ENCODE data around the gene LCNL1.
"Not testable (repeated sequence)": the region's sequence is repeated elsewhere in the genome, so short reads cannot be mapped to it uniquely, and the experiment has no call there.

Gene LCNL1

DNA sequence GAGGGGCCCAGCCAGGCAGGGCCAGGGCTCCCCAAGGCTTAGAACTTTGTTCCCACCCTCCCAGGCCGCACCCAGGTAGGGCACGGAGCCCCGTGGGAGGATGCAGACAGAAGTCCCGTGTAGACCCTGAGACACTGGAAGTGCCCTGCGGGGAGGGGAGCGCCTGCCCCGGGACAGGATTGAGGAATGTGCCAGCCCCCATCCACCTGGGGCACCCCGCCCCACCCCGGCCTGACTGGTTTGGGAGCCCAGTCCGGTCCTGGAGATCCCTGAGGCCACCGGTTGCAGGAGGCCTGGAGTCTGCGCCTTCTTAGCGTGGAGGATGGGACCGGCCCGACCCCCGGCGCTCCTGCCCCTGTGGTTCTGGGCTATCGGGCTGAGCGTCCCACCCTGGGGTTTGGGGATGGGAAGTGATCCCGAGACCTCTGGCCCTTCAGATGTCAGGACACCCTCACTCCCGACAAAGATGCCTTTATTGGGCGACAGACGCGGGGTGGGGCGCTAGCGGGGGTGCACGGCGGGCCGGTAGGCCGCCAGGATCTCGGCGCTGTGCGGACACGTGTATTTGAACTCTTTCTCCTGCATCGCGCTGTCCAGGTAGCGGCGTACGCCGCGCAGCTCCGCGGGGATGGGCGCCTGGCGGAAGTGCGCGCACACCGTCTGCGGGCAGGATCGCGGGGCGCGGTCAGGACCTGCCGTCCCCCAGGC lies 11.5 kb downstream of the LCNL1 start:
- DNase-seq (ENCODE audit: low read depth), result no peak

DNA sequence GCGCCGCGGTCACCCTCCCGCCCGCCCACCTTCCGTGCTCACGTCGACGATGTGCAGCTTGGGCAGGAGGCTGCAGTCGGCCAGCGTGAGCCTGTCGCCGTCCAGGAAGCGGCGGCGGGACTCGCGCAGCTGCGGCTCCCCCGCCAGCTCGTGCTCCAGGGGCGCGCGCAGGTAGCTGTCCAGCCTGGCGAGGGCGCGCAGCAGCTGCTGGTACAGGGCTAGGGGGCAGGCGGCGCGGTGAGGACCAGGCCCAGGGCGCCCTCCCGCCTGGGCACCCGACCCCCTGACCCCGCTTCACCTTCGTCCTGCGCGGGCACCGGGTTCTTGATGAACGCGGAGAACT lies 12.1 kb downstream of the LCNL1 start:
- no peak for DNase-seq (ENCODE audit: low read depth)

DNA sequence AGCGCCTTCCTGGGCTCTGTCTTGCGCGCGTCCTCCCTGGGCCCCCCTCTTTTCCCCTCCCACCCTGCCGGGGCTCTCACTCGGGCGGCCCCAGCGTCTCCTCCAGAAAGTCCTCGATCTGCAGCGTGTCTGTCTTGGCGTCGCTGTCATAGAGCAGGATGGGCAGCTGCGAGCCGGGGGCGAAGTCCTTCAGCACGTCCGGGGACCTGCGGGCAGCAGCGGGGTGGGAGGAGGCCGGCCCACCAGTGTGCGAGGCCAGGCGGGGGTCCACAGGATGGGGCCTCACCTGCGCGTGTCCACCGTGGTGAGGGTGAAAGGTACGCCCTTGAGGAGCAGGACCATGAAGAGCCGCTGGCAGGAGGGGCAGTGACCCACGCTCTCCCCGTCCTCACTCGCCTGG lies 12.6 kb downstream of the LCNL1 start:
- DNase-seq (ENCODE audit: low read depth), result no peak

DNA sequence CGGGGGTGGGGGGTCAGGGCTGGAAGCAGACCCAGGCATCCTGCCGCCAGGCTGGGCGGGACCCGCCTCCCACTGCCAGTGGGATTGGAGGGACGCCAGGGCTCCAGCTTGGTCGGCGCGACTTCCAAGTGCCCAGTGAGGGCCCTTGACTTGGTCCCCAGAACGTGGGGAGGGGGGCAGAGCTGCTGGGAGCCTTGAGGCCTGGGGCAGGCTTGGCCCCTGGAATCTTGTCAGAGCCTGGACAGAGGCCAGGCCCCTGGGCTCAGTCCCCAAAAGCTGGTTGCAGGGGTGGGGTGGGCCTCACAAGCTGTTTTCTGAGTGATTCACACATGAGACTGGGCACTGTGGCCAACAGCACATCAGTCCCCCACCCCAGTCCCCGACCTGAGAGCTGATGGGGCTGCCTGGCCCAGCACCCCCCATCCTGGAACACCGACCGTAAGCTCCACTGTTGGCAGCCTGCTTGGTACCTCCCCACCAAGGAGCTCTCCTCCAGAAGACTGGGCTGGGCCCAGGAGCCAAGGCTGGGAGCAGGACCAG lies 13.0 kb downstream of the LCNL1 start:
- DNase-seq (ENCODE audit: low read depth), result no peak

DNA sequence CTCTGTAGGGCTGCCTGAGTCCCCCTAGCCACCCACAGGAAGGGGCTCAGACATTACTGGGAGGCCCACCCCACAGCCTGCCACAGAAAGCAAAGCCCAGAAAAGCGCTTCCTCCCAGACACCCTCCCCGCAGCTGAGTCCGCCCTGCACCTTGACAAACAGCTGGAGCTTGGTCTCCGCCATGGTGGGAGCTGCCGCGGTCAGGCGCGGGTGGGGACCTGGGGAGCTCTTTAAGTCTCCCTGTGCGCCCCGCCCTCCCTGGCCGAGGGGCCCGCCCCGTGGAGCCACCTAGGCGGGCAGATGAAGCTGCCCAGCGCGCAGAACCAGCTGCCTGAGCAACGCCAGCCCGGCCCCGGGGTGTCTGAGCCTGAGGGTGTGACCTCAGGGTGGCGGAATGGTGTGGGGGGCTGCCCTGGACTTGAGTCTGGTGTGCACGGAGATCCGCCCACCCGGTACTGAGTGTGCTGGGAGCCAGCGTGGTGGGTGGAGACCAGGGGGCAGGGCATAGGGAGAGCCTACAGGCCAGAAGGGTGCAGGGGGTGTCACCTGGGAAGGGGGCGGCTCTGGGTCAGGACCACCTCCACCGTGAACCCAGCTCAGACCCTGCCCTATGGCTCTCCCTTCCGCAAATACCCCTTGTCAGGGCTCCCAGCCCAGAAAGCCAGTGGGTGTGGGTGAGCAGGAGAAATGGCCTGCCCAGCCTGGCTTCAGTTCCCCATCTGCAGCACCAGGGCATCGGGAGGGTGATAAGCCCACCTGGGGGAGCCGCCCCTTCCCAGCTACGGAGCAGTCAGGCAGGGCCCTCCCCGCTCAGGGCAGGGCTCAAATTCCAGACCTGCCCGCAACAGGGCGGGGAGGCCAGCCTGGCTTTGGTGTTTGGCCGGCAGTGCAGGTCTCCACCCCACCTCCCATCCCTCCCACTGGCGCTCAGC lies 13.8 kb downstream of the LCNL1 start, which contains the start of gene CLIC3:
TSS of gene CLIC3 (minus strand) at position 208 of the 932 bp plus-strand sequence. CDS start at position 183, 25 bp downstream.
- no peak for DNase-seq (ENCODE audit: low read depth)

DNA sequence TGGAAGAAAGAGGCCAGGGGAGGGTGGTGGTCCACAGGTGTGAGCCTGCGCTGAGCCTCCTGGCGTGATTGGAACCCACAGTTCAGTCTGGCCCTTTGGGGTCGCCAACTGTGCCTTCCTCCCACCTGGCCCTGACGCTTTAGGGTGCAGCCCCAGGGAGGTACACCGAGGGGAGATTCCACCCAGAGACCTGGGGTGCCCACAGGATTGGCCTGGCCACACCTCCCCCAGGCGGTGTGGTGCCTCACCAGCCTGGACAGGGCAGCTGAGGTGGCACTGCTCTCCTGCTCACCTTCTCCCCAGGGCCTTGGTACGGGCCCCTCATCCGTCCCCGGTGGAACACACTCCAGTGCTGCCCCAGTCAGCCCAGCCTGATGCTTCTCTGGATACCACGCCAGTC lies 14.6 kb downstream of the LCNL1 start:
- DNase-seq (ENCODE audit: low read depth), result no peak

DNA sequence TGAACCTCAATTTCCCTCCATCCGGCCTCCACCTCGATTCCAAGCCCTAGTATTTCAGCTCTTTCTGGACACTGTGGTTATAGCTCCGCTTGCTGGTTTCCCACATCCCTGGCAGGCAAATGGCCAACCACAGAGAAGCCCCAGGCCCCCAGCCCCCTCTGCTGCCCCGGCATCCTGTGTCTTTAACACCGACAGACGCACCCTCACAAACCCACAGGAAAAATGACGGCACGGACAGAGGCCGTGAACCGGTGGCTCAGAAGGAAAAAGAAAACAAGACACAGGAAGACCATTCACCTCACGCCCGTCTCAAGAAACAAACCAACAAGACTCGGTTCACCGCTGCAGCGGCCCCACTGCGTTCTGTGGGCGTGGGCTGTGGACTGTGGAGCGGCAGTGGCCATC lies 15.0 kb downstream of the LCNL1 start:
- no peak for DNase-seq (ENCODE audit: low read depth)

DNA sequence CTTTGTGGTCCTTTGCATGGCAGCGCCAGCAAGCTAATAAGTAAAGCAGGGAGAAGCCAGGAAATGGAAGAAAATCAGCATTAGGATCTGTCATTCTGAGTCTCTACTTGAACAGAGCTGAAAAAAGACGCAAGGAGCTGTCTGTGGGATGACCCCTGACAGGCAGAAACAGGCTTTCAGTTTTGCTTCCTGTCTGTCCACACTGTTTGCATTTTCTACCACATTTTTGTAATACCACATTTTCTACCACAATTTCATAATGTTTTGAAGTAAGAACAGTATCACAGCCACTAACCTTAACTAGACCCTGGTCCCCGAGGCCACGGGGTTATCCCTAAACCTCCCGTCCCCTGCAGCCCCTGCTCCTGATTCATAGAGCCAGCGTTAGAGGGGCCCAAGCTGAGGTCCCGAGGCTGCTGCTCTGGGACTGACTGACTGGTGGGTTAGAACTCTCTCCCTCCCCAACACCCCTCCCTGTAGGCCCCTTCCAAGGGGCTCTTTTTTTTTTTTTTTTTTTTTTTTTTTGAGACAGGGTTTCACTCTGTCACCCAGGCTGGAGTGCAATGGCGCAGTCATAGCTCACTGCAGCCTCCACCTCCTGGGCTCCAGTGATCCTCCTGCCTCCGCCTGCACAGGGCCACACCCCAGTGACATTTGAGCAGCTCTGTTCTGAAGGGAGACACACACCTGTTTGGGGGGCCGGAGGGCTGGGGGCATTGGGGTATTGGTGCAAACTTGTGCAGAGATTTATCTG lies 17.6 kb downstream of the LCNL1 start:
- DNase-seq (ENCODE audit: low read depth), result no peak

DNA sequence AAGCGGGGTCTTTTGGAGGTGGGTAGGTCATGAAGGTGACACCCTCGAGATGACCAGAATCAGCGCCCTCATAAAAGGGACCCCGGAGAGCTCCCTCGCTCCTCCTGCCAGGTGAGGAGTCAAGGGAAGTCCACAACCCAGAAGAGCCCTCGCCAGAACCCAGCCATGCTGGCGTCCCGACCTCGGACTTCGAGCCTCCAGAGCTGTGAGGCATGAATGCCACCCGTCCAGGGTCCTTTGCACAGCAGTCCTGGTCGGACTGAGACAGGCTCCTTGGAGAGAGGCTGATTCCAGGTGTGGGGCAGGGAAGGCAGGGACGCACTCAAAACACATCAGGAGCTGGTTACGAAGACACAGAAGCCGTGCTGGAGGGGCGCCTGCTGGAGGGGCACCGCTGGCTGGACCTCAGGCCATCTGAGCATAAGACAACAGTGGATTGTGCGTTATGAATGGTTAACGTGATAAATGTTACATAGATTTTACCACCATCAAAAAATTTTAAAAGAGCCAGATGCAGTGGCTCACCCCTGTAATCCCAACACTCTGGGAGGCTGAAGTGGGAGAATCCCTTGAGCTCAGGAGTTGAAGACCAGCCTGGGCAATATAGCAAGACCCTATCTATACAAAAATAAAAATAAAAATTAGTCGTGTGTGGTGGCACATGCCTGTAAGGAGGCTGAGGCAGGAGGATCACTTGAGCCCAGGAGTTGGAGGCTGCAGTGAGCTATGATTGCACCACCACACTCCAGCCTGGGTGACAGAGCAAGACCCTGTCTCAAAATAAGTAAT lies 19.3 kb downstream of the LCNL1 start:
- DNase-seq (ENCODE audit: low read depth), result no peak

DNA sequence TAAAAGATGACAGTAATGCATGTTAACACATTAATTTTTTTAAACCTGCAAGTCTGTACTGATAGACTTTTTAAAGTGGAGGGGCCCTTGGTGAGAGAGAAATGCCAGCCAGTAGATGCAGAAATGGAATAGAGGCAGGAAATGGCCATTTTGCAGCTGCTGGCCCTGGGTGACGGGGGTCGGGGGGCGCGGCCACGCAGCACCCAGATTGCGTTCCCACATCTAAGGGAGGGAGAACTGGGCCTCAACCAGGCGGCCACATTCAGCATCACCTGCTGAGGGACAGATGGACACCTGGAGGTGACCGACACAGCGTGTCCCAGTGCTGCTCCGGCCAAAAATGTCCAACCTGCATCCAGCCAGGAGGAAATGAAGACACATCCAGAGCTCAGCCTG lies 19.9 kb downstream of the LCNL1 start:
- no peak for DNase-seq (ENCODE audit: low read depth)

DNA sequence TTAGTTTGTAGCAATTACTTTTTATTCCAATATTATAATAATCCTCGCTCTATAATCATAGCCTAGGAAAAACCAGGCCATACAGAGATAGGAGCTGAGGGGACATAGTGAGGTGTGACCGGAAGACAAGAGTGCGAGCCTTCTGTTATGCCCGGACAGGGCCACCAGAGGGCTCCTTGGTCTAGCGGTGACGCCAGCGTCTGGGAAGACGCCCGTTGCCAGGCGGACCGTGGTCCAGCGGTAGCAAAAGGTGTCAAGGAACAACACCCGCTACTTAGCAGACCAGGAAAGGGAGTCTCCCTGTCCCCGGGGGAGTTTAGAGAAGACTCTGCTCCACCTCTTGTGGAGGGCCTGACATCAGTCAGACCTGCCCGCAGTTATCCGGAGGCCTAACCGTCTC lies 21.5 kb downstream of the LCNL1 start:
- DNase-seq (ENCODE audit: low read depth), result not testable (repeated sequence)

DNA sequence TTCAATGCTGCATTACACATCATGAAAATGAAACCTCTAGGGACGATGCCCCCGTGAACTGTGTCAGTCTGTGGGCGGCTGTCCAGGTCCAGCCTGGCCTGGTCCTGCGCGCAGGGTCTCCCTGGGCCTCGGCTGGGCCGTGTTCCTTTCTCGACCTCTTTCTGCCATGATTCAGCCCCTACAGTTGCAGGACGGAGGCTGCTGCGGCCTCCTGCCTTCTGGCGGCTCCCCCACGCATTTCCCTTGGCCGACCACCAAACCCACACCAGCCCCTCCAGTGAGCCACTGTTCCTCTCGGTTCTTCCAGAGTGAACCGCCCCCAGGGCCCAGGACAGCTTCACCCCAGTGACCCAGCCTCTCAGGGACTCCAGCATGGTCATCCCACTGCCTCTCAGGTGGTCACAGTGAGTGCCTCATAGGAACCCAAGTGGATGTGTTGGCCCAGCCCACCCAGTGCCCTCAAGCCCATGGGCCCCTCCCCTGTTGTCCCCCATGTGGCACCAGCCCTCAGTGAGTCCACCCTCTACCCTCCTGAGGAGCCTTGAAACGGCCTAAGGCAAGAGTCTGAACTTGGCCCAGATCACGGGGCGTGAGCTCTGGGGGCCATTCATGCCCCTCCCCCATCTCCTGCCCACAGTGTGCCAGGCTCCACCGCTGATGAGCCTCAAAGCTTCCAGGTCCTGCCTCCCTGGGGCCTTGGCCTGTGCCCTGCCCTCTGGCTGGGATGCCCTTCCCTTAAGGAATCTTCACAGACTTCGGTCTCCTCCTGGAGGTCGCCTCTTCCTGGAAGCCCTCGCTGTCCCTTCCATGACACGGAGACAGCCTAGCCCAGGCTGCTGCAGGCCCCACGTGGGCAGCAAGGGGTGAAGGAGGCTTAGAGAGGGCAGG lies 23.6 kb downstream of the LCNL1 start:
- DNase-seq (ENCODE audit: low read depth), result no peak

DNA sequence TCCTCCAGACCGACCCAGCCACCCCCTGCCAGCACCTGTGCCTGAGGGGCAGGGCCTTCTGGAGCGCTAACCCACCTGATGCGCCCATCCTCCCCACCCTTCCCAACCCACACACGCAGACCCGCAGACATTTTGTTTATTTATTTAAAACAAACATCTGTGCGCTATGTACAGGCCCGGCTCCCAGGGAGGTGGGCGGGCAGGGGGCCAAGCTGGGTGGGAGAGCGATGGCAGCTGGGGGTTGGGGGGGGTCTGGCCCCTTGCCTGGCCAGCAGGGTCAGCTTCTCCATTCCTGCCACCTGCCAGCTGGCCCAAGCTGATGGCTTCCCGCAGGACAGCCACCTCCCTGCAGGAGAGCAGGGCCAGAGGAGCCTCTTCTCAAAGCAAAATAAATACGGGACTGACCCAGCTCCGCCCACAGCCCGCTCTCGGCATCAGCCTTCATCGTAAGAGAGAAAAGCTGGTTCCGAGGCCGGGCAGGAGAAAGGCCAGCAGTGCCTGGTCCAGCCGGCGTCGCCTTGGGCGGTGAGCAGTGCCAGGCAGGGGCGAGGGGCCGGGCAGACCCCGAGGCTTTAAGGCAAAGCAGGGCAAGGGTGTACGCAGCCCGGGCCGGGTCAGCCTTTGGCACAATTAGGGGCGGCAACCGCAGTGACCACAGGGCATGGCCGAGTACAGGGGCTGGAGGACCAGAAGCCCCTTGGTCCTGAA lies 24.5 kb downstream of the LCNL1 start:
- no peak for DNase-seq (ENCODE audit: low read depth)

DNA sequence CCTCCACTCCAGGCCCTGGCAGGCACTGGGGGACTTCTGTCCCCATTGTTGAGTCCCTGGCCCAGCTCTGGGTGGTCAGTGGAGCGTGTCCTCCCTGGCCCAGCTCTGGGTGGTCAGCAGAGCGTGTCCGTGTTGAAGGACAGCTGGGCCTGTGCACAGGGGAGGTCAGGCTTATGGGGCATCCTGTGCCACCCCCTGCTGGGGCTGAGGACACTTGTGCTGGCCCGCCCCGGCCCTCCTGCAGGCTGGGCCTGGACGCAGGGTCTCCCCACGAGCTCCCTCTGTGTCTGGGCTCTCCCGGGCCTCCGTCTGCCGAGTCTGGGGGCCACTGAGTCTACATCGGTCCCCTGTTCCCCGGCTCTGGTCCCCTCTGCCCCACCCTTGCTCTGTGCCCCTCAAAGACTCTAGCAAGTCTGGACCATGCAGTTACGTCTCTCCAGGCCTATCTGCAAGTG lies 25.1 kb downstream of the LCNL1 start:
- no peak for DNase-seq (ENCODE audit: low read depth)

DNA sequence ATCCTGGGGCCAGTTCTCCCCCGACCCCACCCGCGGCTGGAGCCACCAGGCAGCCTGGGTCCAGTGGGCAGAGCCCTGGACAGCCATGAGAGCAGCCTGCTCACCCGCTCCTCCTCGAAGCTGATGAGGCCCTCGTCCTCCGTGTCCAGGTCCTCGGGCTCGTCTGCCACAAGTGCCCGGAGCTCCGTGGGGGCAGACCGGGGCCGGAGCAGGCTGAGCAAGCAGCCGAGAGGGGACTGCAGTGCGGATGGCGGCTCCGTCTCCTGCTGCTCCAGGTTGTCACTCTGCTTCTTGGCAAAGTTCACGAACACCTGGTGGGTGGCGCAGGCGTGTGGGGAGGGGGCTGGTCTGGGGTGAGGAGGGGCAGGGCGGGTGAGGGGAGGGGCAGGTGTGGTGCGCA lies 25.5 kb downstream of the LCNL1 start:
- DNase-seq (ENCODE audit: low read depth), result no peak

DNA sequence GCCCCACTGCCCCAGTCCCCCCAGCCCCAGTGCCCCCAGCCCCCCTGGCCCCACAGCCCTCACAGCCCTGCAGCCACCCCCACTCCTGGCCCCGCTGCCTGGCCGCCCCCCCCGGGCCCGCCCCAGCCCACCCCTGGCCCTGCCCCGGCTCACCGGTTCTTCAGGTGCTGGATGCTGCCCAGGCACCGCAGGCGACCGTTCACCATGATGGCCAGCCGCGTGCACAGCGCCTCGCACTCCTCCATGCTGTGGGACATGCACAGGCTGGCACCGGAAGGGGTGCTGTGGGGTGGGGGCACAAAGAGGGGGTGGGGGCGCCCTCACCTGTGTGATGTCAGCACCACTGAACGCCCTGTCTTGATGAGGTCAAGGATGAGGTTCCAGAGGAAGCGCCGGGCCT lies 26.4 kb downstream of the LCNL1 start:
- DNase-seq (ENCODE audit: low read depth), result no peak

DNA sequence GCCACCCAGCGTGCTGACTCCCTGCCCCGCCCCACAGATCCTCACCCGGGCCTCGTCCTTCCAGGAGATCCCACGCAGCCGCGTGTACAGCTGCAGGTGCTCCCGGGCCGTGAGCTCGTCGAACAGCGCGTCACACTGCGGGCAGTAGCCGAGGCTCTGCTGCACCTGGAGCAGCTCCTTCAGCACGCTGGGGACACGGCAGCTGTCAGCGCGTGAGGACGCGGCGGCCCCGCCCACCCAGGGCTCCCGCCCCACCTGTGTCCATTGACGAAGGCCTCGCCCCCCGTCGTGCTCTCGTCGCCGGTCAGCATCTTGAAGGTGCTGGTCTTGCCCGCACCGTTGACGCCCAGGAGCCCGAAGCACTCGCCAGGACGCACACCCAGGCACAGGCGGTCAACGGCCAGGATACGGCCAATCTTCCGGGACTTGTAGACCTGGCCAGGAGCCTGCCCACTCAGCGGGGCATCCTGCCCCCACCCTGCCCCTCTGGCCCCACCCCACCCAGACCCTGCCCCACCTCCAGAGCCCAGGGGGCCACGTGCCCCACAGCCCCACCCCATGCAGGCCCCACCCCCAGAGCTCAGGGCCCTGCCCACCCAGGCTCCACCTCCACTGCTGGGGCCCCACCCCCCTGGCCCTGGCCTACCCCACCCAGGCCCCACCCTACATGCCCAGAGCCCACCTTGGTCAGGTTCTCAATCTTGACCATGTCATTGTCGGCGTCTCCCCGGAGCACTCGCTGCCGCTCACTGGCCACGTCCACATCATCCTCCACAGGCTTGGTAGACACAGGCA lies 27.3 kb downstream of the LCNL1 start:
- no peak for DNase-seq (ENCODE audit: low read depth)

DNA sequence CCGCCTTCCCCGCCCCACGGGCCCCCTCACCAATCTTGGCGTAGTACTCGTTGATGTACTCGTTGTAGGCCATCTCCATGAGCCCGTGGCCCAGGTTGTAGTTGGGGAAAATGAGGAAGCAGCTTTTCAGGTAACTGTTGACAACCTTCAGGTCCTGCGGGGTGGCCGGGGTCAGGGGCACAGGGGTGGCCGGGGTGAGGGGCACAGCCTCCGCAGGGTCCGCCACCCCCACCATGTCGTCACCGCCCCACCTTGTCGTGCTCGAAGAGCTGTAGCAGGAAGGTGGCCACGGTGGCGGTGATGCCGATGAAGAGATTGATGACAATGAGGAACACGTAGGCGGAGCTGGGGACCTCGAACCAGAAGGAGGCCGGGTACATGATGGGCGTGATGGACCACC lies 28.4 kb downstream of the LCNL1 start:
- no peak for DNase-seq (ENCODE audit: low read depth)

All from HS-27A (cell line).